Measurements from ENCODE around the gene SMAD3.

SMAD3 gene

DNA sequence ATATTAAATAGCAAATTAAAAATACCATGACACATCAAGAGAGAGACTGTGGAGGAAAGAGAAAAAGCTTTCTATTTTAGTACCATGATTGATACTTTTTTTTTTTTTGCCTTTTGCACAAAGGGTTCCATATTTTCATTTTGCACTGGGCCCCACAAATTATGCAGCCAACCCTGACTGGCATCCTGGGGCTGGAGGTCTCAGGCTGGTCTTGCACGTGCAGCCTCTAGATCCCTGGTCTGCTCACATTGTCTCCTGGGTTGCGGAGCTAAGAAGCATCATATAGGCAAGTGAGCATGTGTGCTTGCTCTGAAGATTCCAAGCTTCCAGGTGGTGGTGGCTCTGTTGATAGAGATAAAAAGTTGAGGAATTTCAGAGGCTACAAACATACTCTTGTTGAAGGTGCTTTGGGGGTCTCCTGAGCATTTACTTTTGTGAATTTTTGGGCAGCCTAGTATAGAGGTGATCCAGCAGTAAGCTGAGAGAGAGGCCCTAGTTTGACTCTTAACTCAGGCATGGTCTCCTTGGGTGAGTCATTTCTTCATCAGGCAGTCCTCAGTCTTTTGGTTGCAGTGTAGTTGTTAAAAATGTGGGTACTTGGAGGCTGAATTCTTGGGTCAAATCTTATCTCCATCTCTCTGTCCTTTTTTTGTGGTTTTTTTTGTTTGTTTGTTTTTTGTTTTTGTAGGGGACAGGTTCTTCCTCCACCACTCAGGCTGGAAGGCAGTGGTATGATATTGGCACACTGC, 31.3 kb downstream of the SMAD3 start:
- DNase-seq (ENCODE audit: low read depth, low spot score): no peak

DNA sequence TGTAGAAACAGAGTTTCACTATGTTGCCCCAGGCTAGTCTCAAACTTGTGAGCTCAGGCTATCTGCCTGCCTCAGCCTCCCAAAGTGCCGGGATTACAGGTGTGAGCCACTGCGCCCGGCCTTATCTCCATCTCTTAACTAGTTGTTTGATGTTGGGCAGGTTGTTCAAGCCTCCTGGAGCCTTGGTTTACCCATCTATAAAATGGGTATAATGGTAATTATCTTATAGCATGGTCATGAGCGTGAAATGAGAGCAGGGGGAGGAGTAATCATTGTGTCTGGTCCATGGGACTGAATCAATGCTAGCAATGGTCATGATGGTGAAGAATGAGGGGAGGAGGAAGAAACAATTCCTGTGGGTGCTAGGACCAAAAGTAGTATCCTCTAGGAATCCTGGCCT, 32.0 kb downstream of the SMAD3 start:
- no peak for DNase-seq (ENCODE audit: low read depth, low spot score)

DNA sequence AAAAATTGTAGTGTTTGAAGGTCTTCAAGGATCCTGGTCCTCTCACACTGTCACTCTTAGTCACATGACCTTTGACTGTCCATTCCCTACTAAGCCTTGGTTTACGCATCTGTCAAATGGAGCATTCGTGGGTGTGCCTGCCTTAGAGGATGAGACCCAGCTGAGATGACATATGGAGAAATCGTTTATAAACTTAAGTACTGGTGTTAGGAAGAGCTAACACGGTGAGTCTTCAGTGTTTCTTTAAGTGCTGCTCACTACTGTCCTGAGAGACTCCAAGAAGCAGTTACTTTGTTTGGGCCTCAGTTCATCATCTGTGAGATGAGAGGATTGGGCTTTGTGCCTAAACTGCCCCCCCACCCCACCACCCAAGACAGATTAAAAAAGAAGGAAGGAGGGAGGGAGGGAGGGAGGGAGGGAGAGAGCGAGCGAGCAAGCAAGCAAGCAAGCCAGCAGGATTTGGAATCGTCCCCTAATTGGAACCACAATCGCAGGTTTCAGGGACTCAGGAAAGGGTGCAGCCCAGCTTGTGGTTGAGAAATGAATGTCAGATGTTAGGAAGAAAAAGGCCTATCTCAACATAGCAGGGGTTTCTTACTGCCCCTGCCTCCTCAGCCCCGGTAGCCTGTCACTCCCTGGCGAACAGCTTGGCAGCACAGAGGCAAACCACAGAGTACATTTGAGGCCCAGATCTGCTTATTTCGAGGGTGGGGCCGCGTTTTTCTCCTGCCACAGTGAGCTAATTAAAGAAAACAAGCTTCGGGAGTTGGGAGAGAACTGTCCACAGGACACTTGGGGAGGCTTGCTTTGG, 32.7 kb downstream of the SMAD3 start:
- DNase-seq (ENCODE audit: low read depth, low spot score): no peak

DNA sequence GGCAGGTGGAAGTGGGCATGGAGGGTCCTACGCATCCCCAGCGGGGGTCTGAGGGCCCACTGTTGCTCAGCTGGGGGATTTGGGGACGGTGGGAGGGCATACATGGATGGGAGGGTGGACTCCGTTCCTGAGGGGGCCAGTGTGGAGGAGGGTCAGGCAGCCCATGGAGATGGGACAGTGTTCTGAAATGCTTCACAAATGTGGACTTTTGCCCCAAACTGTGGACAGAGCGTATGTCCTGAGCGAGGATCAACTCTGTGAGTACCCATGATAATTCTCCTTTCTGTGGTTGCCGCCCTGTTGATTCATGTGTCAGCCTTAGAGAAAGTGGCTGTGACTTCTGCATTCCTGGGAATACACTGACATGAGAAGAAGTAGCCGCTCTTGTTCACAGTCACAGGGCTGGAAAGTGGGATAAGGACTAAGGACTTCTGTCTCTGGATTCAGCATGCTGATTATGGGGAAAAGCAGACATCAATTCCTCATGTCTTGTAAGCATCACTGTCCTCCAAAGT, 33.4 kb downstream of the SMAD3 start:
- no peak for DNase-seq (ENCODE audit: low read depth, low spot score)

DNA sequence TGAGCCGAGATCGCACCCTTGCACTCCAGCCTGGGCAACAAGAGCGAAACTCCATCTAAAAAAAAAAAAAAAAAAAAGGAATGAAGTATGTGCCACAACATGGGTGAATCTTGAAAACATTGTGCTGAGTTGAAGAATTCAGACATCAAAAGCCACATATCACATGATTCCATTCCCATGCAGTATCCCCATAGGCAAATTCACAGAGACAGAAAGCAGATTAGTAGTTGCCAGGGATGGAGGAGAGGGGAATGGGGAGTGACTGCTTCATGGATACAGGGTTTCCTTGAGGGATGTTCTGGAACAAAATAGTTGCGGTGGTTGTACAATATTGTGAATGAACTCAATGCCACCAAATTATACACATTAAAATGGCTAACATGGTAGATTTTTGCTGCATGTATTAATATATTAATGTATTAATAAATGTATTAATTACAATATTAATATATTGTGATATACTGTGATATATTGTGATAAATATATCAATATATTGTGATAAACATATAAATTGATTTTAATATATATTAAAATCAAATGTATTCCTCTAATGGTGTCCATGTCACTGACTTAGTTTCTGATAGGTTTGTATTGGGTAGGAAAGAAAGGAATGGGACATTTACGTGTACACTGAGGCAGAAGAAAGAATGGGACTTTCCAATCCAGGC, 34.9 kb downstream of the SMAD3 start:
- no peak for DNase-seq (ENCODE audit: low read depth, low spot score)

DNA sequence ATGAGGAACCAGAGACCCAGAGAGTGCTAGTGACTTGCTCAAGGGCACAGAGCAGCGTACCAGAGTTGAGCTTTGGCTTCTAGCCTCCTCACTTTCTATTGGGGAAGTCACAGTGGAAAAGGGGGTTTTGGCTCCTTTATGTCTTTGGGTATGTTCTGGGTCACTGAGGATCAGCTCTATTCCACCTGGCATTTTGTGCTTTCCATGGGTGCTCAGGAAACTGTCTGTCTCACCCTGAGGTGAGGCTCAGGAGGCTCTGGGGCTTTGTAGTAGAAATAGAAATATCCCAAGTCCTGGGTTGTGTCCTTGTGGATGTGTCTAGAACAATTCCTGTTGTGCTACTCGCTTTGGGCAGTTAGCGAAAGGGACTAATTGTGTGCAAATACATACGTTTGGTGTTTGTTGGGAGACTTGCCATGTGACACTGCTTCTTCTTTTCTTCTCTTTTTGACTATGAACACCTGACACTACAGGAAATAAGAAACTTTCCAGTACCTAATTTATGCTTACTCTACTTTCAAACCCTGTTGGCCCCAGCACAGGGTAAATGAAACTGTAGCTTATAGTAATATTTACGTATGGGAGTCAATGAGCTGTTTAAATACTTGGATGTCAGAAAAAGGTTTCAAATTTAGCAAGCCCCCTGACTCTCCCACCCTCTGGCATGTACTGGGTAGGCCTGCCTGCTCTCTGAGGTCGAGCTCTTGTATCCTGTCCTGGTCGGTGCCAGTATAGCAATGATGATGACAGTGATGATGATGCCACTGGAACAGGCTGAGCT, 35.6 kb downstream of the SMAD3 start:
- peak; percentile 39 for DNase-seq (ENCODE audit: low read depth, low spot score)

DNA sequence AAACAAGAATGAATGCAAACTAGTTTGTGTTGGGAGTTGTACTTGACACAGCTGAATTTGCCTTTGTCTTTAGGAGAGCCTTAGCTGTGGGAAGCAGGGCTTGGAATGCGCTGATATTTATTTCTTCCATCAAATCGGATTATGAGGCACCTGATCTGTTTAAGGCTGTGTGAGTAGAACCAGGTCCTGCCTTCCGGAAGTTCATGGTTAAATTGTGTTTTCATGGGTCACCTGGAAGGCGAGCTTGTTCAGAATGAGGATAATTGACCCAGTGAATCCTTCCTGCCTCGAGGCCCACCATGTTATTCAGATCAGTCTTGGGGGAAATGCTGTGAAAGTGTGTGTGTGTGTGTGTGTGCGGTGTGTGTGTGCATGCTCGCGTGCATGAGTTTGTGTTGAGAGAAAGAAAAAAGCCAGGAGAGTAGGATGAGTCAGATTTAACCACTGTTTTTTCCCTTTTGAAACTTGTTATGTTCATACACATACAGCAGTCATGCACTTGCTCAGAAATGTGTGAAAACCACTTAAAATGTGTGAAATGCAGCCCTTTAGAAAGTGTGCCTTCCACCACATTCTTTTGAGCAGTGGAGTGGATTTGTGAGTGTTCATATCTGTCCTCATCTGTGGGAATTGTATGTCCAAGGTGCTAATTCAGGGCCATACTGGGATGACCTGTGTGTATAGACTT, 36.7 kb downstream of the SMAD3 start:
- DNase-seq (ENCODE audit: low read depth, low spot score): peak; percentile 16

DNA sequence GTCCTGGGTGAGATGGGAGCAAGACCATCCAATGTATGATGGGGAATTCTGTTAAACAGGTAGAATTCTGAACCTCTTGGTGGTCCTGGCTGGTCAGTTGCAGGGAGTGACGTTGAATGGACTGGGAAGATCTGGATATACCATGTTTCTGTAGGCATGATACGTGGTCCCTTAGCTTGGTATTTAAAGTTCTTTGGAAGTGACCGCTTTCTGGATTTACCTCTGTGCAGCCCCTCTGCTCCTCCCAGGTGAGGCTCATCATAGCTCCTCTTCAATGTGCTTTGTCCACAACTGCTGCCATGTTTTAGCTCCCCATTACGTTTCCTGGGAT, 37.2 kb downstream of the SMAD3 start:
- DNase-seq (ENCODE audit: low read depth, low spot score): no peak

DNA sequence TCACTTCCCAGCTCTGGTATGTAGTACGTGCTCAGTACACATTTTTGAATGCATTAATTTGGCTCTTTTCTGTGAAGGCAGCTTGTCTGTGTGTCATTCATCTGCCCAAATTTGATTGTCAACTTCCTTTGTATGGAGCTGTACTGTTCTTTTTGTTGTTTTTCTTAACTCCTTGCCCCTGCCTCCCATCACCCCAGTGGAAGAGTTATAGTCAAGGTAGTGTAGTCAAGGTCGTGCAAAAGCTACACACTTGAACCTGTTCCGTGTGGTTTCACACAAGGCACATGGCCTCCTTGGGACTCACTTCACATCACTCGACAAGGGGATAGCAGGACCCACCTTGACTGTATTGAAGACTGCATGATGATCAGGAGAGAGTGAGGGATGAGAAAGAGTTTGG, 37.6 kb downstream of the SMAD3 start:
- DNase-seq (ENCODE audit: low read depth, low spot score): no peak

DNA sequence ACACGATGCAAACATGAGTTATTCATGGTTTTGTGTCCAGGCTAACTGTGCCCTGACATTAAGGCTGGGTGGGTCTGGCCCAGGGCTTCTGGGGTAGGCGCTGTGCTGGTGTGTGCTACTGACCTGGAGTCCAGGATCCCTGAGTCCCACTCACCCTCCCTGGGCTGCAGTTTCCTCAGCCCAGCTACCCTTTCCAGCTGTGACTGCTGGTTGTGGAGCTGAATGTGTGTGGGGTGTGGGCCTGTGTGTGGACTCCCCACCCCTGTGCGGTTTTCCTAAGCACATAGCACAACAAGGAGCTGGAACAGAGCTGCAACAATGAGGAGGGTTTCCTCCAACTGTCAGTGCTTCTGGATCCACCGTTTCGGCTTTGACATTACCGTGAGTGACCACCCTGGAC, 38.0 kb downstream of the SMAD3 start:
- DNase-seq (ENCODE audit: low read depth, low spot score): no peak

DNA sequence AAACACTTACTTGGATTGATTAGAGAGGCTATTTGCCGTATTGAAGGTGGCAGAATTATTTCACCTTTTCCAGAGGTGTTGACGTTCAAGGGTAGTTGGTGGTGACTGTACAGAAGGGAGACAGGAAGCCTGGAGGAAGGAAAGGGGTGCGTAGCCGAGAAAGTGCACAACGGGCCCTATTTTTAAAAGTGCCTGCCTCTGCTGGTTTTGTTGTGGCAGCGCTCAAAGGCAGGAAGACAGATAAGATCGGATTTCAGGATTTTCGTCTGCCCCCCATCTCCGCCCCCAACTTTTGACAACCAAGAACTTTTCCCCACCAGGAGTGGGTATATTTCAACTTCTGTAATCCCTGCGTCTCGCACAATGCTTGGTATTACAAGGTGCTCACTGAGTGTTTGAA, 38.5 kb downstream of the SMAD3 start:
- DNase-seq (ENCODE audit: low read depth, low spot score): no peak

DNA sequence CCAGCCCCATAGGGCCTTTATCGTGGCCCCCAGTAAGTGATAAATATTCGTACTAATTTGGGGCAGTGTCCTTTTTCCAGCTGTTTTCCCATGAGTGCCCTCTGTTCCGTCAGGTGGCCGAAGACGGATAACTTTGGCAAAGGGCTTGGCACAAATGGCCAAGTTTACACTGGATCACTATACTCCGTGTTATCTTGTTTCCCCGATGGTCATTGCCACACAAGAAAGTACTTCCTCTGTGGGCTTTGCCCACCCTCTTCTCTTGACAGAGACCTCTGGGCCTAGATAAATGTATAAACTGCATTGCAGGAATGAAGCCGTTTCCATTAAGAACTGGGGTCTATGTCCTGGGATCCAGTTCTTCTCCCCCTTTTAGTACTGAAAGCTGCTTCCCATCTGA, 39.1 kb downstream of the SMAD3 start:
- no peak for DNase-seq (ENCODE audit: low read depth, low spot score)

DNA sequence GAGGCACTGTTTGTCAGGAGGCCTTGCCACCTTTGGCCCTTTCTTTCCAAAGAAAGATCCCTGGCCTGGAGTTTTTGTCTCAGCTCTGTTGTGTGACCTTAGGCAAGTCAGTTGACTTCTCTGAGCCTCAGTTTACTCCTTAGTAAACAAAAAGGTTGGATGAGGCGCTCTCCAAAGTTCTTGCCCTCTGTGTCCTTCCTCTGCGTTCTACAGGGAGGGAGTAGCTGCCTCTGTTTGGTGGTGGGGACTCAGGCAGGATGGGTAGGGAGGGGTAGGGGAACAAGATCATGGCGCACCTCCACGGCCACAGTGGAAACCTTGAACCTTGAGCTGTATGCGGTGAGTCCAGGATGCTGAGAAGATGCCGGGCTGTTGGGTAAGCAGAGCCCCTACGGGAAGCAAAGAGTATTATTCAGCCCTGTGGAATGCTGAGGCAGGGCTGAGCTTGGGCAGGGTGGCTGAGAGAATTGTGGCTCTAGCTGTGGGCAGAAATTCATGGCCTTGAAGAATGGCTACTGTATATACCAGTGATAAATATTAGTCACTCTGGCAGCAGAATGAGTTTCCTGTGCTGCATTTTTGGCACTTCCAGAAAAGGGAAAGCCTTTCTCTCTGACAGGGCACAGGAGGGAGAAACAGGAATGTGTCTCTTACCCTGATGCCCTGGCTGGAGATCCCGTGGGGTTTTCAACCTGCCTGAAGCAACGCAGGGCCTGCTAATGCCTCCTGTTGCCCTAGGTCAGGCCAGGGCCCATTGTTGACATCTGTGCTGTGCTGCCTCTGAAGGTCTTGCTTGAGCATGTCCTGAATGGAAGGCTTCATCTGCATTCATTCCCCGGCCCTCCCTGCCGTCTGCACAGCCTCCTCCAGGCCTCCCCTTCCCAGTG, 39.9 kb downstream of the SMAD3 start:
- DNase-seq (ENCODE audit: low read depth, low spot score): no peak

DNA sequence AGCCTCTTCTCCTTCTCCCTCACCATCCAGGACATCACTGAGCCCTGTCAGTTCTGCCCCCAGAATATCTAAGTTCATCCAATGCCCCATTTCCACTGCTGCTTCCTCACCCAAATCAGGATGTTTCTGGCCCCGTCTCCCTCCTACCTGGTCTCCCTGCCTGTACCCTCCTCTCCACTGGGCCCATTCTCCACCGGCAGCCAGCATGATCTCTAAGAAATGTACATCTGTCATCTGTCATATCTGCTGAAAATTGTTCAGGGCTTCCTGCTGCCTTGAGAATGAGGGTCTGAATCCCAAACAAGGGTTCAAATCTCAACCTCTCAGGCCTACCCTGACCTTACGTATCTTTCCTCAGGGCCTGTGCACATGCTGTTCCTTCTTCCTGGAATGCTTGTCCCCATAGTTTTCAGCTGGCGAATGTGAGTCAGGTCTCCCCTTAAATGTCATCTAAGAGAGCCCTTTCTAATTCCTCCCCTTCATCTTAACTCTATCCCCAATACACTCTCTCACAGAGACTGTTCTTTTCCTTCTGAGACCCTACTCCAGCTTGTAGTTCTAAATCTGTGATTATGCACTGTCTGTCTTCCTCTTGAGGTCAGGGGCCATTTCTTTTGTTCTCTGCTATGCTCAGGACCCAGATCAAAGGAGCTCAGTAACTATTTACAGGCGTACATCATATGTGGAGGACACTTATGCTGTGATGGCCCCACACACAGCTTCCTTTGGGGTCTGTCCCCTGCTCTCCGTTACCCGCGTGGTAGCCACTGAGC, 40.8 kb downstream of the SMAD3 start:
- DNase-seq (ENCODE audit: low read depth, low spot score): no peak

DNA sequence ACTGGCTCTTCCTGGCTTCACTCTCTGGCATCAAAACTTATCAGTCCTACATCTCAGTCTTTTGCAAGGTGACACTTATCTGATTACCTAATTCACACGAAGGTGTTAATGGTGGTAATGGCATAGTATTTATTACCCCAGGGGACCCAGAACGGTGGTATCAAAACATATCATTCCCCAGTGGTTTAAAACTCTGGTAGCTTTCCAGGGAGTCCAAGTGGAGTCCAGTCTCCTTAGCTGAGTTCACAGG, 41.3 kb downstream of the SMAD3 start:
- DNase-seq (ENCODE audit: low read depth, low spot score): no peak

DNA sequence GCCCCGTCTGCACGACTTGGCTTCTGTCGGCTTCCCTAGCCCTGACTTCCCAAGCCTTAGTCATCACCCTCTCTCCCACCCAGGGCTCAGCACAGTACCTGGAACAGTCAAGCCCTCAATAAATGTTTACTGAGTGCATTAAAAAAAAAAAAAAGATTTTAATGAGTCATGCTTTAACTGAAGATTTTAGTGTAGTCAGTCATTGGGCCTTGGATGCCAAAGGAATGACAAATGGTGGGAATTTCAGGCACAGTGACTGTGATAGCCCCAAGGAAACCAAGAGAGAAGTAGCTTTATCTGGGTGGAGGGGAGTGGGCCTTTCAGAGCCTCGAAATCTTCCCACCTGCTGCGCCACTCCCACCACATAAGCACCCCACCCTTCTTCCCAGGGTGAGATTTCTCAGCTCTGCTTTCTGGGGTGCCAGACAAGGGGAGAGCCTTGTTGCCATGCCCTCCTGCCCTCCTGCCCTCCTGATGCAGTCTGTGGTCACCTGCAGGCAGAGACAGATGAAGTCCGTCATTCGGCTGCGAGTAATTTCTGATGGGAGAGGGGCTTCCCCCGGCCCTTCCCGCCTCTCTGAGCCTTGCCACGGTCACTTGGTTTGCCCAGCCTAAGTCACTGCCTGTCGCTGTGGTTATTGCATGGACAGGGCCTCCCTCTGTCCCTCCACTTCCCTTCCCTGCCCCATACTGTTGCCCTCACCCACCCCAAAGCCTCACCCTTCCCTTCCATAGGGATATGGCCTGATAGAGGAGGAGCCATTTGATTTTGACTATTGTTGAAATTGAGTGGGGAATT, 41.8 kb downstream of the SMAD3 start:
- DNase-seq (ENCODE audit: low read depth, low spot score): no peak

DNA sequence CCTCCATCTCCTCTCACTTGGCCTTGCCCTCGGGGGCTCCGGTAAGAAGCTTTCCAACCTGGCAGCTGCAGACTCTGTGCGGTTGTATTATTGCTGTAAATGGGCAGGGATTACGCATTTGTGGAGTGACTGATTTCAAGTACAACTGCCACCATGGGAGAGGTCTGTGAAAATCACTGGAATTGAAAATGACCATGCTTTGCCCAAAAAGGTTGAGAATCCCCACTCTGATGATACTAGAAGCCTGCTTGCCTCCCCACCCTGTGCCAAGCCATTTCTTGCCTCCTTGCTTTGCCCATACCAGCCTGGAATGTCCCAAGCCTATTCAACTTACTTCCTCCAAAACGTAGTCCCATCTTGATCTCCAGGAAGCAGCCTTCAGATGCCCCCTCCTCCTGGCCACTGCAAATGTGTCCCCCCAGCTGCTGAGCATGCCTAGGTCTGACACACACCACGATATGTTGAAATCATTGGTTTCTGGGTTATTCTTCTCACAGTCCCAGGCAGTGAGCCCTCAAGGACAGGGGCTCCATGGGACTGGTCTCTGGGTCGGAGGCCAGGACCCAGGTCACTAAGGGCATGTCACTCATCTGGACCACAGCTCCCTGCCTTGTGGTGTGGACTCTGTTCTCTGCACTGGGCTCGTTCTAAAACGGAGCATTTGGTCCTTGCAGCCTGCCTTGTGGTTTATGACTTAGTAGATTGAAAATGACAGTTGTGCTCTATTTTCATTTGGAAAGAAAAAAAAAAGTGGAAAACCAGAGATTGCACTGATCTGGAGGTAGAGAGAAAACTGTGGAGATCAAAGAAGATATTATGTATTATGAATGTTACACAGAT, 42.9 kb downstream of the SMAD3 start:
- no peak for DNase-seq (ENCODE audit: low read depth, low spot score)
